Karpas-422 (cell line): ENCODE measurements around the gene C1QTNF1. TPM values are rescaled to one million over a fixed set of nuclear protein-coding genes. Genes with fewer than 3 reads are reported as not detected.
"Not testable (repeated sequence)": the region's sequence is repeated elsewhere in the genome, so short reads cannot be mapped to it uniquely, and the experiment has no call there.

ENCODE experiments used
- DNase-seq: peaks from one replicate; pipeline ENCODE4 v3.0.0-alpha.2; 2015
- H2AFZ ChIP-seq: fragments of 200-600 bp; sonication (generic); 2 replicates; pipeline ENCODE4 v1.6.1; 2014; ENCODE audit warnings: antibody characterized with exemption, low read length, mixed read lengths
- H3K27ac ChIP-seq: fragments of 200-600 bp; sonication (generic); 2 replicates; pipeline ENCODE4 v1.5.1; 2014; ENCODE audit warnings: mild to moderate bottlenecking, low read length, moderate library complexity
- H3K27me3 ChIP-seq: fragments of 200-600 bp; sonication (generic); 2 replicates; pipeline ENCODE4 v1.6.1; 2014; ENCODE audit warnings: low read length, mixed read lengths
- H3K36me3 ChIP-seq: fragments of 200-600 bp; sonication (generic); 2 replicates; pipeline ENCODE4 v1.6.1; 2014; ENCODE audit warnings: low read length, mixed read lengths; ENCODE audit not compliant: insufficient read depth
- H3K4me1 ChIP-seq: fragments of 200-600 bp; sonication (generic); 2 replicates; pipeline ENCODE4 v1.6.1; 2014; ENCODE audit warnings: mild to moderate bottlenecking, low read length, mixed read lengths
- H3K4me2 ChIP-seq: fragments of 200-600 bp; sonication (generic); 2 replicates; pipeline ENCODE4 v1.6.1; 2014; ENCODE audit warnings: low read length, low read depth, mild to moderate bottlenecking; ENCODE audit not compliant: poor library complexity, severe bottlenecking
- H3K4me3 ChIP-seq: fragments of 200-600 bp; sonication (generic); 2 replicates; pipeline ENCODE4 v1.5.1; 2014; ENCODE audit warnings: mild to moderate bottlenecking, antibody characterized with exemption, low read length, mixed read lengths
- H3K79me2 ChIP-seq: fragments of 200-600 bp; sonication (generic); 2 replicates; pipeline ENCODE4 v1.6.1; 2014; ENCODE audit warnings: mild to moderate bottlenecking, low read length, mixed read lengths
- H3K9ac ChIP-seq: fragments of 200-600 bp; sonication (generic); 2 replicates; pipeline ENCODE4 v1.6.0; 2014; ENCODE audit warnings: low read length
- H3K9me2 ChIP-seq: fragments of 200-600 bp; sonication (generic), shearing (Covaris generic); replicated peaks from 2 replicates; pipeline ENCODE4 v1.6.0; 2014; ENCODE audit warnings: mild to moderate bottlenecking, low read length, moderate library complexity; ENCODE audit not compliant: insufficient read depth
- H3K9me3 ChIP-seq: fragments of 300-700, 200-600 bp; sonication (generic); 2 replicates; pipeline ENCODE4 v1.6.1; 2014; ENCODE audit warnings: low read length, mixed read lengths
- H4K20me1 ChIP-seq: fragments of 200-600 bp; sonication (generic); 2 replicates; pipeline ENCODE4 v1.6.1; 2014; ENCODE audit warnings: mild to moderate bottlenecking, antibody characterized with exemption, low read length, low read depth; ENCODE audit not compliant: insufficient read depth
- total RNA-seq: library from RNA; depleted of rRNA; stranded (reverse); fragments of >200 nt; shearing (Covaris generic); gene quantifications from 2 replicates; pipeline ENCODE4 v1.2.3, GENCODE V29; 2014; ENCODE audit warnings: low replicate concordance

The C1QTNF1 gene
- total RNA-seq, 1 experiment from 2014 or later, result not detected

DNA sequence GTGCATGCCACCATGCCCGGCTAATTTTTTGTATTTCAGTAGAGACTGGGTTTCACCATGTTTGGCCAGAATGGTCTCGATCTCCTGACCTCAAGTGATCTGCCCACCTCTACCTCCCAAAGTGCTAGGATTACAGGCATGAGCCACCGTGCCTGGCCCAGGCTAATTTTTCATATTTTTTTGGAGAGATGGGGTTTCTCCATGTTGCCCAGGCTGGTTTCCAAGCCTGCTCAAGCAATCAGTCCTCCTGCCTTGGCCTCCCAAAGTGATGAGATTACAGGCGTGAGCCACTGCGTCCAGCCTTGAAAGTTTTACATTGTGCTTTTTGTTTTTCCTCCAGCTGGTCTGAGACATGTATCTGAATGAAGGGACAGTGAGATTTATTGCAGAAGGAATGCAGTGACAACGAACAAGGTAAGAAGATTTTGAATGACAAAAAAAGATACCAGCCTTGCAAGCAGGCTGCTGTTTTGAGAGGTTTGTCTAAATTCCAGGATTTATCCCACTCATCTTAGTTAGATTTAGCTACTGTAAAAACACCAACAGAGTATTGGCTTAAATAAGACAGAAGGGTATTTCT is 47.3 kb downstream of the C1QTNF1 start:
- no peak overlapping the region for H3K27ac ChIP-seq
- no peak overlapping the region for H2AFZ ChIP-seq
- H3K36me3 ChIP-seq, result no peaks in the 10 kb centered on the region
- no peaks in the 10 kb centered on the region for H3K9me3 ChIP-seq
- peaks cover 13% of the 10 kb centered on the region for H3K4me1 ChIP-seq
- no peak overlapping the region for H3K4me3 ChIP-seq
- no peaks in the 10 kb centered on the region for H3K9me2 ChIP-seq
- H4K20me1 ChIP-seq, result no peaks in the 10 kb centered on the region
- no peak overlapping the region for H3K9ac ChIP-seq
- no peaks in the 10 kb centered on the region for H3K27me3 ChIP-seq
- no peak overlapping the region for H3K4me2 ChIP-seq
- H3K79me2 ChIP-seq, result no peaks in the 10 kb centered on the region
- DNase-seq, result no peak

DNA sequence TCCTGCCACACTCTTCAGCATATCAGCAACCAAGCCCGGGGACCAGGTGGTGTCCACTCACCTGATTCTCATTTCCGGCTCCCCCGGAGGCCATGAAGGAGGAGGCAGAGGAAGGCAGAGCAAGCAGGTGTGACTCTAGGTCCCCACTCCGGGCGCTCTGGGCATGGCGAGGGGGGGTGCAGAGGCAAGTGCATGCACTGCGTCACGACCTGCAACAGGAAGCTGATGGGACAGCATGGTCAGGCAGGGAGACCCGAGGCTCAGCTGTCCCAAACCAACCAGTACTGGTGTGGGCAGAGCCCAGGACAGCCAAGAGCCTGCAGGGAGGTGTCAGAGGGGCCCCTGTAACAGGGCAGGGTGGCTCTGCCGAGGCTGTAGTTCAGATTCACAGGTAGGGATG is 48.6 kb downstream of the C1QTNF1 start:
- no peak overlapping the region for H3K4me2 ChIP-seq
- no peaks in the 10 kb centered on the region for H3K9me3 ChIP-seq
- DNase-seq, result no peak
- no peak overlapping the region for H2AFZ ChIP-seq
- no peaks in the 10 kb centered on the region for H4K20me1 ChIP-seq
- no peak overlapping the region for H3K9ac ChIP-seq
- H3K79me2 ChIP-seq, result no peaks in the 10 kb centered on the region
- H3K4me1 ChIP-seq, result peaks cover 13% of the 10 kb centered on the region
- no peaks in the 10 kb centered on the region for H3K27me3 ChIP-seq
- no peaks in the 10 kb centered on the region for H3K36me3 ChIP-seq
- H3K27ac ChIP-seq, result no peak overlapping the region
- no peaks in the 10 kb centered on the region for H3K9me2 ChIP-seq
- no peak overlapping the region for H3K4me3 ChIP-seq

DNA sequence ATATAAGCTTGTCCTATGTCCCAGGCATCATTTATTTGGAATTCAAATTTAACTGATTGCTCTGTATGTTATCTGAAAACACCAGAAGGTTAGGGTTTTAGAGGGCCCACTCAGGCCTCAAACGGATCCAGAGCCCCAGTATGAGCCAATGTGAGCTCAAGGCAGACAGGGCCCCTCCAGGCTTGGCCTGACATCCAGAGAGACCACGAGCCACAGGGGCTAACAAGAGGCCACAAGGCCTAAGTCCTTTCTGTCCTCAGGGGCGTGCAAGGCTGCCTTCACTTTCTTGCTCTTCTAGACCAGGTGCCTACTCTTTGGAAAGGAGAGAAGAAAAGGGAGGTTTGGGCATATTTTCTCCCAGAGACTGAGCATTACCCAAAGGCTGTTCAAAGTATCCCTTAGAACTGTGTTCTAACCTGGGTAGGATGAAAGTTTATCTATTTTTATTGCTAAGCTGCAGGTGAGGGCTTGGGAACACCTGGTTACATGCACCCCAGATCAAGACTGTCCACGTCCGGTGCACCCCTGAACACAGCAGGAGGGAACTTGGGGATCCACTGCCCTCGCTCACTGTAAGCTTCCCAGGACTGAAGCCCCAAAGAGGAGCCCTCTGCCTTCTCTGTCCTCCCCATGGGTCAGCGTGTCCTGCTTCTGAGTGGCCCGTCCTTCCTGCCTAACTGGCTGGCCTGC is 49.2 kb downstream of the C1QTNF1 start:
- Histone ChIP-seq H3K79me2 (no peaks in the 10 kb centered on the region), H3K9me3 (no peaks in the 10 kb centered on the region), H3K27me3 (no peaks in the 10 kb centered on the region), H3K4me3 (no peak overlapping the region), H3K4me2 (no peak overlapping the region), H3K27ac (no peak overlapping the region), H3K36me3 (no peaks in the 10 kb centered on the region), H3K9me2 (no peaks in the 10 kb centered on the region), H2AFZ (no peak overlapping the region), H4K20me1 (no peaks in the 10 kb centered on the region), H3K9ac (no peak overlapping the region), H3K4me1 (peaks cover 13% of the 10 kb centered on the region)
- DNase-seq, result no peak

DNA sequence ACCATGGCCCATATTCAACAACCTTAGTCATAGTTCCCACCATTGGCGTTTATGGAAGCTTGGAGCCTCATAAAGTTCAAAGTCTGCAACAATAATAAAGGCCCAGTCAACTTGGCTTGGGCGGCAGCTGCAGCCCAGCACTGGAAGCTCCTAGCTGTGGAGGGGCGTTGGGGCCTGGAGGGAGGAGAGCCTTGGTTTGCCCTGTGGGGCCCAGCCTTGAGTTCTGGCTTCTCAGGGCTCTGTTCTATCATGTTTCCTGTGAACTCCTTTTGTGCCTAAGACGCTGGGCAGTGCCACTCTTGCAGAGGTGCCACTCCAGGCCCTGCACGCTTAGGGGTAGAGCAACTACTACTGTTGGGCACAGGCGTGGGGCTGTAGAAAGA is 49.7 kb downstream of the C1QTNF1 start:
- H3K27ac ChIP-seq, result no peak overlapping the region
- H4K20me1 ChIP-seq, result no peaks in the 10 kb centered on the region
- H3K9me2 ChIP-seq, result no peaks in the 10 kb centered on the region
- no peak overlapping the region for H3K9ac ChIP-seq
- no peak overlapping the region for H3K4me3 ChIP-seq
- DNase-seq, result no peak
- no peaks in the 10 kb centered on the region for H3K79me2 ChIP-seq
- H3K4me1 ChIP-seq, result peaks cover 13% of the 10 kb centered on the region
- H3K36me3 ChIP-seq, result no peaks in the 10 kb centered on the region
- H3K4me2 ChIP-seq, result no peak overlapping the region
- no peak overlapping the region for H2AFZ ChIP-seq
- H3K27me3 ChIP-seq, result no peaks in the 10 kb centered on the region
- H3K9me3 ChIP-seq, result no peaks in the 10 kb centered on the region

DNA sequence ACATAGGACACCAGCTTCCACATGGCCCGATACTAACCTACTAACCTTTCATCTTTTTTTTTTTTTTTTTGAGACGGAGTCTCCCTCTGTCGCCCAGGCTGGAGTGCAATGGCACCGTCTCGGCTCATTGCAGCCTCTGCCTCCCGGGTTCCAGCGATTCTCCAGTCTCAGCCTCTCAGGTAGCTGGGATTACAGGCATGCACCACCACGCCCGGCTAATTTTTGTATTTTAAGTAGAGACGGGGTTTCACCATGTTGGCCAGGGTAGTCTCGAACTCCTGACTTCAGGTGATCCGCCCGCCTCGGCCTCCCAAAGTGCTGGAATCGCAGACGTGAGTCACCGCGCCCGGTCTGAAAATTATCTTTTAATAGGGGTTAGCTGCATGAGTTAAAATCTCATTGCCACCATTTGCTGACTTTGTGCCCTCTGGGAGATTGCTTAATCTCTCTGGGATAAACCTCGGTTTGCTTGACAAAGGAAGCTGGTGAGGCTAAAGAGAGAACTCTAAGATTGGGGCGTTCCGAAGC is 50.2 kb downstream of the C1QTNF1 start:
- H4K20me1 ChIP-seq, H3K9ac ChIP-seq, DNase-seq, H3K36me3 ChIP-seq, H3K79me2 ChIP-seq, H3K9me2 ChIP-seq, H3K27me3 ChIP-seq, H3K27ac ChIP-seq, H3K4me3 ChIP-seq, H3K9me3 ChIP-seq: not testable (repeated sequence)
- H3K4me1 ChIP-seq, result peaks cover 13% of the 10 kb centered on the region
- peak overlapping the region; percentile 51 for H3K4me2 ChIP-seq
- H2AFZ ChIP-seq, result peak overlapping the region; percentile 96; the same call in 1 of the 2 replicates

DNA sequence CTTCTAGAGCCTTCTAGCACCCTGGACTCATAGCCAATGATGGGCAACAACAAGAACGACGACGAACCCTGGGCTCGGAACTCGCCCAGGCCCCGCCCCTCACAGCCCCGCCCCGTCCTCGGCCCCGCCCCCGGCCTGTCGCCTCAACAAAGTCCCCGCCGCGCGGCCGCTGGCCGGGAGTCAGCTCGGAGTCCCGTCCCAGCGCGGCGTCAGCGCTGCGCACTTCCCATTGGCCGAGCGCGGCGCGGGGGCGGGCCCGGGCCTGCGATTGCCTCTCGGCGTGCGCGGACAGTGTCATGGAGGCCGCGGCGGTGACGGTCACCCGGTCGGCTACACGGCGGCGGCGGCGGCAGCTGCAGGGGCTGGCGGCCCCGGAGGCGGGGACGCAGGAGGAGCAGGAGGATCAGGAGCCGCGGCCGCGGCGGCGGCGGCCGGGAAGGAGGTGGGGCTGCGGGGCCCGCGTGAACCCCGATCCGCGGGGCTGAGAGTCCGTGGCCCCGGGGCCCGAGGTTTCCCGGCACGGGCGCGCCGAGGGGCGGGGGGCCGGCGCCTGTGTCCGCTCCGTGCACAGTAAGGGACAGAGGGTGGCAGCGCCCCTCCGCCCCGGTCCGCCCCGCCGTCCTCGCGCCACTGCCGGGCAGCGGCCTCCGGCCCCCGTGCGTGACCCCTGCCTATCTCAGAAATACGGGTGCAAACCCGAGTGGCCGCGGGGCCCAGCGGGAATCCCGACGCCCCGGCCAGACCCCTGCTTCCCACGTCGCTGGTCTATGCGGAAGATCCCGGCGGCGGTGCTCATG is 50.9 kb downstream of the C1QTNF1 start, which contains the start of gene ENGASE:
TSS of gene ENGASE (plus strand) at position 176 of the 797 bp plus-strand sequence. CDS start at position 297, 121 bp downstream.
- Histone ChIP-seq H3K27ac (no peak within 1 kb of the TSS), H3K4me2 (peak within 1 kb of the TSS; percentile 87), H3K79me2 (no peaks in the 10 kb centered on the region), H3K9me2 (no peaks in the 10 kb centered on the region), H3K36me3 (no peaks in the 10 kb centered on the region), H3K9ac (peak within 1 kb of the TSS; percentile 69), H4K20me1 (no peaks in the 10 kb centered on the region), H3K4me1 (peaks cover 13% of the 10 kb centered on the region), H2AFZ (peak within 1 kb of the TSS; percentile 96; the same call in 1 of the 2 replicates), H3K9me3 (no peaks in the 10 kb centered on the region), H3K27me3 (no peaks in the 10 kb centered on the region), H3K4me3 (peak within 1 kb of the TSS; percentile 82)
- DNase-seq, result peak; percentile 97

DNA sequence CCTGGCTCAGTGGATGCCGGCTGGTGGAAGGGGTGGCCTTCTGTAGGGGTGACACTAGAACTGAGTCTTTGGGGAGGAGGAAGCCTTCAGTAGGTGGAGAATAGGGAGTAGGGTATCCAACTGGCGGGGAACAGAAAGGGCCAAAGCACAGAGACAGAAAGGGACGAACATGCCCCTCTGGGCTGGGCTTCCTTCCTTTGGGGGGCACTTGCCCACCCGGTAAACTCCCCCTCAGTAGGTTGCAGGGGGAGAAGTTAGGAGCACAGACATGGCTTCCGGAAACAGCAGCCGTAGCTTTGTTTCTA is 51.4 kb downstream of the C1QTNF1 start:
- no peak overlapping the region for H3K27ac ChIP-seq
- peak overlapping the region; percentile 7; the same call in 1 of the 2 replicates for H2AFZ ChIP-seq

DNA sequence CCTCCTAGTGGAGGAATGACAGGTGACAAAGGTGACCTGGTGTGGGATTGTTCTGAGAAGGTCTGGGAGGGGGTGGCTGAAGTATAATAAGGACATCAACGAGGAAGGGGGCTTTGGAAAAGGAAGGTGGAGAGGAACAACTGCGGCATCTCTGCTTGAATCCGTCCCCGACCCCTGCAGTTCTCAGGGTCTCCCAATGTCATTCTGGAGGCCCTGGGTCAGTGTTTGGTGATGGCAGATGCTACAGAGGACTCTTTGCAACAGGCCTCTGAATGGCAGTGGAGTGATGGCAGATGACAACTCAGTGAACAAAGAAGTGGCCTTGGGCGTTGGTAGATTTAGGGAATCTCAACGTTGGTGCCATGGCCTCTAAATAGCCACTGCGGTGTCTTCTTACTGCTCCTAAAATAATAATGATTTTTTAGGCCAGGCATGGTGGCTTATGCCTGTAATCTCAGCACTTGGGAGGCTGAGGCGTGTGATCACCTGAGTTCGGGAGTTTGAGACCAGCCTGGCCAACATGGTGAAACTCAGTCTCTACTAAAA is 52.0 kb downstream of the C1QTNF1 start:
- no peak for DNase-seq
- Histone ChIP-seq H3K4me3 (peak overlapping the region; percentile 82; the same call in 1 of the 2 replicates), H3K4me2 (peak overlapping the region; percentile 87), H3K27me3 (no peaks in the 10 kb centered on the region), H3K79me2 (no peaks in the 10 kb centered on the region), H2AFZ (no peak overlapping the region), H3K27ac (no peak overlapping the region), H3K9me2 (no peaks in the 10 kb centered on the region), H3K36me3 (no peaks in the 10 kb centered on the region), H3K4me1 (peaks cover 13% of the 10 kb centered on the region), H3K9me3 (no peaks in the 10 kb centered on the region), H4K20me1 (no peaks in the 10 kb centered on the region), H3K9ac (peak overlapping the region; percentile 69)

More for the DNA sequence above, 51.4 kb downstream of the C1QTNF1 start:
- H3K4me3 ChIP-seq, result peak overlapping the region; percentile 82
- peak overlapping the region; percentile 87 for H3K4me2 ChIP-seq
- no peaks in the 10 kb centered on the region for H3K36me3 ChIP-seq
- no peaks in the 10 kb centered on the region for H4K20me1 ChIP-seq
- H3K79me2 ChIP-seq, result no peaks in the 10 kb centered on the region
- no peaks in the 10 kb centered on the region for H3K27me3 ChIP-seq
- H3K4me1 ChIP-seq, result peaks cover 13% of the 10 kb centered on the region
- H3K9me3 ChIP-seq, result no peaks in the 10 kb centered on the region
- no peaks in the 10 kb centered on the region for H3K9me2 ChIP-seq
- no peak for DNase-seq
- peak overlapping the region; percentile 69 for H3K9ac ChIP-seq
